ENCODE data around the gene ATG4D. TPM values are rescaled to one million over a fixed set of nuclear protein-coding genes. Genes with fewer than 3 reads are reported as not detected.
"Not testable (repeated sequence)": the region's sequence is repeated elsewhere in the genome, so short reads cannot be mapped to it uniquely, and the experiment has no call there.

The ATG4D gene
- total RNA-seq, 2 experiments from 2014 or later, result 29.6 to 46.8 TPM

DNA sequence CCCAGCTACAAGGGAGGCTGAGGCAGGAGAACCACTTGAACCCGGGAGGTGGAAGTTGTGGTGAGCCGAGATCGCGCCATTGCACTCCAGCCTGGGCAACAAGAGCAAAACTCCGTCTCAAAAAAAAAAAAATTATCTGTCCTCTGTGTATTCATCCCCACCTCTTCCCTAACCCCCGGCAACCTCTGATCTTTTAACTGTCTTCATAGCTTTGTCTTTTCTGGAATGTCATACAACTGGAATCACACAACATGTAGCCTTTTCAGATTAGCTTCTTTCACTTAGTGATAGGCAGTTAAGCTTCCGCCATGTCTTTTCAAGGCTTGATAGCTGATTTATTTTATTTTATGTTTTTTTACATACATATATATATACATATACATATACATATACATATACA, 18.1 kb upstream of the ATG4D start:
- Histone ChIP-seq H2AFZ (ENCODE audit: low read length) (no peak overlapping the region), H4K20me1 (ENCODE audit: insufficient read depth, low read length) (no peaks in the 10 kb centered on the region), H3K9me3 (ENCODE audit: low read length) (no peaks in the 10 kb centered on the region), H3K79me2 (ENCODE audit: insufficient read depth, low read depth, low read length) (no peaks in the 10 kb centered on the region), H3K4me1 (ENCODE audit: insufficient read depth, low read length, poor library complexity, severe bottlenecking) (no peaks in the 10 kb centered on the region), H3K36me3 (ENCODE audit: insufficient read depth, low read length) (no peaks in the 10 kb centered on the region), H3K4me2 (ENCODE audit: low read length) (no peak overlapping the region), H3K27ac (ENCODE audit: low read depth, low read length, poor library complexity, severe bottlenecking) (no peak overlapping the region), H3K9me2 (ENCODE audit: insufficient read depth, low read length) (no peaks in the 10 kb centered on the region), H3K4me3 (ENCODE audit: low read depth, low read length, poor library complexity, severe bottlenecking) (no peak overlapping the region)
- DNase-seq (ENCODE audit: low spot score), result no peak
- intact Hi-C loops (cut with micrococcal nuclease; ENCODE audit: unreplicated experiment), result no loop called here
- BruUV-seq (replicated peaks), result no TSS peak
- TF ChIP-seq EZH2phosphoT487 (IDR thresholded peaks at IDR 0.05; ENCODE audit: borderline replicate concordance, low read depth, low read length), result no peak
- TF ChIP-seq, protein P1, sequence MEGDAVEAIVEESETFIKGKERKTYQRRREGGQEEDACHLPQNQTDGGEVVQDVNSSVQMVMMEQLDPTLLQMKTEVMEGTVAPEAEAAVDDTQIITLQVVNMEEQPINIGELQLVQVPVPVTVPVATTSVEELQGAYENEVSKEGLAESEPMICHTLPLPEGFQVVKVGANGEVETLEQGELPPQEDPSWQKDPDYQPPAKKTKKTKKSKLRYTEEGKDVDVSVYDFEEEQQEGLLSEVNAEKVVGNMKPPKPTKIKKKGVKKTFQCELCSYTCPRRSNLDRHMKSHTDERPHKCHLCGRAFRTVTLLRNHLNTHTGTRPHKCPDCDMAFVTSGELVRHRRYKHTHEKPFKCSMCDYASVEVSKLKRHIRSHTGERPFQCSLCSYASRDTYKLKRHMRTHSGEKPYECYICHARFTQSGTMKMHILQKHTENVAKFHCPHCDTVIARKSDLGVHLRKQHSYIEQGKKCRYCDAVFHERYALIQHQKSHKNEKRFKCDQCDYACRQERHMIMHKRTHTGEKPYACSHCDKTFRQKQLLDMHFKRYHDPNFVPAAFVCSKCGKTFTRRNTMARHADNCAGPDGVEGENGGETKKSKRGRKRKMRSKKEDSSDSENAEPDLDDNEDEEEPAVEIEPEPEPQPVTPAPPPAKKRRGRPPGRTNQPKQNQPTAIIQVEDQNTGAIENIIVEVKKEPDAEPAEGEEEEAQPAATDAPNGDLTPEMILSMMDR (conservative IDR thresholded peaks at IDR 0.05; ENCODE audit: low read length), result no peak
- ChIA-PET CTCF (ENCODE audit: unreplicated experiment) (no interaction called here), POLR2A (interaction anchor here (0.9 kb wide), 1 partner anchor 20 kb away, joined by 4 read pairs; no protein-coding TSS in a partner anchor)

DNA sequence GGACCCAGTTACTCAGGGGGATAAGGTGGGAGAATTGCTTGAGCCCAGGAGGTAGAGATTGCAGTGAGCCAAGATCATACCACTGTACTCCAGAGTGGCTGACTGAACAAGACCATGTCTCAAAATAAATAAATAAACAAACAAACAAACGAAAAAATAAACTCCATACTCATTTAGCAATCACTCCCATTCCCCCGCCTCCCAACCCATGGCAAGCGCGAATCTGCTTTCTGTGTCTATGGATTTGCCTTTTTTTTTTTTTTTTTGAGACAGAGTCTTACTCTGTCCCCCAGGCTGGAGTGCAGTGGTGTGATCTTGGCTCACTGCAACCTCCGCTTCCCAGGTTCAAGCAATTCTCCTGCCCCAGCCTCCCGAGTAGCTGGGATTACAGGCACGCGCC, 16.8 kb upstream of the ATG4D start:
- BruUV-seq (replicated peaks); intact Hi-C loops (cut with micrococcal nuclease; ENCODE audit: unreplicated experiment); CTCF ChIA-PET (ENCODE audit: unreplicated experiment); H3K4me2 ChIP-seq (ENCODE audit: low read length); H3K27ac ChIP-seq (ENCODE audit: low read depth, low read length, poor library complexity, severe bottlenecking); H3K4me3 ChIP-seq (ENCODE audit: low read depth, low read length, poor library complexity, severe bottlenecking); H3K4me1 ChIP-seq (ENCODE audit: insufficient read depth, low read length, poor library complexity, severe bottlenecking); H3K9me3 ChIP-seq (ENCODE audit: low read length); H2AFZ ChIP-seq (ENCODE audit: low read length); DNase-seq (ENCODE audit: low spot score); H4K20me1 ChIP-seq (ENCODE audit: insufficient read depth, low read length); H3K36me3 ChIP-seq (ENCODE audit: insufficient read depth, low read length); H3K9me2 ChIP-seq (ENCODE audit: insufficient read depth, low read length); H3K79me2 ChIP-seq (ENCODE audit: insufficient read depth, low read depth, low read length): not testable (repeated sequence)
- POLR2A ChIA-PET, result interaction anchor here (0.7 kb wide), 1 partner anchor 13 kb away, joined by 4 read pairs; no protein-coding TSS in a partner anchor

DNA sequence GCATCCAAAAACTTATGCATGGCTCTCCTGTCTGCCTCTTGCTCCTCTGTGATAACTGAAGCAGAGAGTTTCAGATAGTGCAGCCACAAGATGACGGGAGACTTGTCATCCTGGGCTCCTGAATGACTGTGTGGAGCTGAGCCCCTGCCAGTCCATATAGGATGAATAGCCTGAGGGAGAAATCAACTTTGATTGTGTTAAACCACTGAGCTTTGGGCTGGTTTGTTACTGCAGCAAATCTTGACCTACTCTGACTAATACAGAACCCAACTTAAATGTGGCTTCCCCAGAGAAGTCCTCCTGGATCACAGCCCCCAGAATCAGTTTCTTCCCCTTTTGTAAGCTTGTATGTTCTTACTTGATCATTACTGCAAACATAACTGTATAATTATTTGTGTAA, 11.2 kb upstream of the ATG4D start:
- Histone ChIP-seq H3K9me2 (ENCODE audit: insufficient read depth, low read length) (no peaks in the 10 kb centered on the region), H3K9me3 (ENCODE audit: low read length) (no peaks in the 10 kb centered on the region), H3K4me3 (ENCODE audit: low read depth, low read length, poor library complexity, severe bottlenecking) (no peak overlapping the region), H2AFZ (ENCODE audit: low read length) (no peak overlapping the region), H3K4me2 (ENCODE audit: low read length) (no peak overlapping the region), H4K20me1 (ENCODE audit: insufficient read depth, low read length) (no peaks in the 10 kb centered on the region), H3K79me2 (ENCODE audit: insufficient read depth, low read depth, low read length) (no peaks in the 10 kb centered on the region), H3K4me1 (ENCODE audit: insufficient read depth, low read length, poor library complexity, severe bottlenecking) (no peaks in the 10 kb centered on the region), H3K36me3 (ENCODE audit: insufficient read depth, low read length) (no peaks in the 10 kb centered on the region), H3K27ac (ENCODE audit: low read depth, low read length, poor library complexity, severe bottlenecking) (no peak overlapping the region)
- ChIA-PET POLR2A (interaction anchor here (0.7 kb wide), 1 partner anchor 9 kb away, joined by 4 read pairs; no protein-coding TSS in a partner anchor), CTCF (ENCODE audit: unreplicated experiment) (no interaction called here)
- intact Hi-C loops (cut with micrococcal nuclease; ENCODE audit: unreplicated experiment), result no loop called here
- TF ChIP-seq, protein P1 (conservative IDR thresholded peaks at IDR 0.05; ENCODE audit: low read length), result no peak
- TF ChIP-seq EZH2phosphoT487 (IDR thresholded peaks at IDR 0.05; ENCODE audit: borderline replicate concordance, low read depth, low read length), result no peak
- BruUV-seq (replicated peaks), result no TSS peak
- no peak for DNase-seq (ENCODE audit: low spot score)

Data from OCI-LY7 (cell line).